ENCODE results near the gene TLE3.

DNA sequence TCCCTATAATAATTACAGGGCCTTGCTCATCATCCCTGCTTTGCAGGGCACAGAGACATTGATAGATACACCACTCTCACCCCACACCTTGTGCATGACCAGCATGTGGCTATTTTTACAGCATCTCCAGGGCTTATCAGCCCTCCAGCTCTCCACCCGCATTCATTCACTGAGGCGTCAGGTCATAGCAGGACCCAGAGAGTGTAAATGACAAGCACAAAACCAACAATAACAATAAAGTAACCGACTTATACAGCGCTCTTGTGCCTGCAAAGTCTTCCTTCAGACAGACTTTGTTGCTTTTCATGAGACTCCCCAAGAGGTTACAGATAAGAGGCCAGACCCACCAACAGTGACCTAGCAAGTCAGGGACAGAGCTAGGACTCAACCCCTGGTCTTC lies 80.7 kb downstream of the TLE3 start:
- TF ChIP-seq, protein P1, sequence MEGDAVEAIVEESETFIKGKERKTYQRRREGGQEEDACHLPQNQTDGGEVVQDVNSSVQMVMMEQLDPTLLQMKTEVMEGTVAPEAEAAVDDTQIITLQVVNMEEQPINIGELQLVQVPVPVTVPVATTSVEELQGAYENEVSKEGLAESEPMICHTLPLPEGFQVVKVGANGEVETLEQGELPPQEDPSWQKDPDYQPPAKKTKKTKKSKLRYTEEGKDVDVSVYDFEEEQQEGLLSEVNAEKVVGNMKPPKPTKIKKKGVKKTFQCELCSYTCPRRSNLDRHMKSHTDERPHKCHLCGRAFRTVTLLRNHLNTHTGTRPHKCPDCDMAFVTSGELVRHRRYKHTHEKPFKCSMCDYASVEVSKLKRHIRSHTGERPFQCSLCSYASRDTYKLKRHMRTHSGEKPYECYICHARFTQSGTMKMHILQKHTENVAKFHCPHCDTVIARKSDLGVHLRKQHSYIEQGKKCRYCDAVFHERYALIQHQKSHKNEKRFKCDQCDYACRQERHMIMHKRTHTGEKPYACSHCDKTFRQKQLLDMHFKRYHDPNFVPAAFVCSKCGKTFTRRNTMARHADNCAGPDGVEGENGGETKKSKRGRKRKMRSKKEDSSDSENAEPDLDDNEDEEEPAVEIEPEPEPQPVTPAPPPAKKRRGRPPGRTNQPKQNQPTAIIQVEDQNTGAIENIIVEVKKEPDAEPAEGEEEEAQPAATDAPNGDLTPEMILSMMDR (conservative IDR thresholded peaks at IDR 0.05; ENCODE audit: low read depth, low read length) = no peak
- TF ChIP-seq, protein P2, sequence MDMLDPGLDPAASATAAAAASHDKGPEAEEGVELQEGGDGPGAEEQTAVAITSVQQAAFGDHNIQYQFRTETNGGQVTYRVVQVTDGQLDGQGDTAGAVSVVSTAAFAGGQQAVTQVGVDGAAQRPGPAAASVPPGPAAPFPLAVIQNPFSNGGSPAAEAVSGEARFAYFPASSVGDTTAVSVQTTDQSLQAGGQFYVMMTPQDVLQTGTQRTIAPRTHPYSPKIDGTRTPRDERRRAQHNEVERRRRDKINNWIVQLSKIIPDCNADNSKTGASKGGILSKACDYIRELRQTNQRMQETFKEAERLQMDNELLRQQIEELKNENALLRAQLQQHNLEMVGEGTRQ (IDR thresholded peaks at IDR 0.05; ENCODE audit: low read depth, low read length) = no peak
- no peak for TF ChIP-seq RCOR1 (IDR thresholded peaks at IDR 0.05; ENCODE audit: insufficient replicate concordance, low read length)
